HepG2 (cell line): Measurements from ENCODE around the gene PDC.

ENCODE experiments used
- HOMEZ ChIP-seq: IDR thresholded peaks from 2 replicates; pipeline ENCODE4 v1.6.1; 2016; ENCODE audit warnings: low read depth
- PPARG ChIP-seq: conservative IDR thresholded peaks from 2 replicates; pipeline ENCODE4 v1.6.1; 2016; ENCODE audit warnings: missing biosample characterization, missing genetic modification reagents
- ZNF577 ChIP-seq: sonication (generic); formaldehyde crosslinking; IDR thresholded peaks from 2 replicates; pipeline ENCODE4 v1.4.0; 2020; ENCODE audit warnings: mild to moderate bottlenecking, low read depth, missing genetic modification reagents, borderline replicate concordance

- TF ChIP-seq HOMEZ (CRISPR knock-in tag) (no peak), PPARG (CRISPR knock-in tag) (no peak), ZNF577 (CRISPR knock-in tag) (no peak)
Observed at GRCh38 chr1:186500804-186501203, 39.9 kb upstream of the PDC start.
